GM19468 (cell line): ENCODE measurements around the gene FNDC3B.

Experiments
- ATAC-seq: cut with Tn5 transposase; IDR thresholded peaks from one replicate; pipeline ENCODE4 v1.9.1; 2021; ENCODE audit warnings: mild to moderate bottlenecking, moderate library complexity, moderate number of reproducible peaks; ENCODE audit not compliant: unreplicated experiment; ENCODE audit errors: extremely low read depth

Gene FNDC3B

GRCh38 chr3:172199850-172200369, 160.5 kb downstream of the FNDC3B start:
- ATAC-seq = no peak

- ATAC-seq = no peak
These were observed 161.9 kb downstream of the FNDC3B start for GRCh38 chr3:172201136-172201869.

GRCh38 chr3:172201870-172202236, 162.5 kb downstream of the FNDC3B start:
- no peak for ATAC-seq

- ATAC-seq = no peak
These were observed 163.4 kb downstream of the FNDC3B start for GRCh38 chr3:172202797-172203196.

- ATAC-seq = no peak
These were observed 164.3 kb downstream of the FNDC3B start for GRCh38 chr3:172203522-172204258.

GRCh38 chr3:172204716-172205115, 165.3 kb downstream of the FNDC3B start:
- ATAC-seq = no peak

- ATAC-seq = no peak
These were observed 169.4 kb downstream of the FNDC3B start for GRCh38 chr3:172208586-172209332.

GRCh38 chr3:172209333-172210321, 170.2 kb downstream of the FNDC3B start:
- no peak for ATAC-seq

- no peak for ATAC-seq
These were observed 171.0 kb downstream of the FNDC3B start for GRCh38 chr3:172210355-172210754.

- no peak for ATAC-seq
These were observed 171.7 kb downstream of the FNDC3B start for GRCh38 chr3:172211123-172211522.

GRCh38 chr3:172213200-172213599, 173.8 kb downstream of the FNDC3B start:
- ATAC-seq = no peak

GRCh38 chr3:172213904-172214303, 174.5 kb downstream of the FNDC3B start:
- no peak for ATAC-seq

GRCh38 chr3:172216267-172216666, 176.9 kb downstream of the FNDC3B start:
- ATAC-seq = no peak

GRCh38 chr3:172216911-172217310, 177.5 kb downstream of the FNDC3B start:
- no peak for ATAC-seq

GRCh38 chr3:172217877-172218276, 178.5 kb downstream of the FNDC3B start:
- ATAC-seq = no peak

GRCh38 chr3:172218350-172219323, 179.3 kb downstream of the FNDC3B start:
- no peak for ATAC-seq

GRCh38 chr3:172219750-172220149, 180.4 kb downstream of the FNDC3B start:
- no peak for ATAC-seq

- no peak for ATAC-seq
These were observed 182.2 kb downstream of the FNDC3B start for GRCh38 chr3:172221547-172221946.
